22Rv1 (cell line): ENCODE results near the gene MAGI1.

ENCODE experiments used
- CTCF ChIP-seq: fragments of 450-650 bp; IDR thresholded peaks from 2 replicates; pipeline ENCODE4 v1.5.1; 2017; ENCODE audit warnings: mild to moderate bottlenecking
- ZFX ChIP-seq: fragments of 450-650 bp; IDR thresholded peaks from 2 replicates; pipeline ENCODE4 v1.6.1; 2017; ENCODE audit warnings: antibody characterized with exemption, borderline replicate concordance

GRCh38 chr3:66053550-66054094 is 14.9 kb upstream of the MAGI1 start:
- TF ChIP-seq CTCF: no peak
- TF ChIP-seq ZFX: no peak
